H1 (cell line): ENCODE measurements around the gene CD247. TPM values are rescaled to one million over a fixed set of nuclear protein-coding genes. Genes with fewer than 3 reads are reported as not detected.

ENCODE experiments used
- CTCF ChIA-PET: fragments of 300-600 bp; sonication (Branson Sonifier 250); formaldehyde crosslinking; loops from one replicate; lab custom pipeline; 2021; ENCODE audit not compliant: partially characterized antibody; lab: Charles Lee
- POLR2A ChIA-PET: fragments of 300-600 bp; sonication (Branson Sonifier 250); formaldehyde crosslinking; loops from one replicate; lab custom pipeline; 2021; ENCODE audit warnings: inconsistent platforms; ENCODE audit not compliant: partially characterized antibody; lab: Charles Lee
- DNase-seq, 2 experiments: peaks; one replicate each; pipeline versions ENCODE4 v3.0.0 to v3.0.0-alpha.2; 2010 to 2022; ENCODE audit warnings: low spot score in 2 of 2, low read depth in 1 of 2, mixed read lengths in 1 of 2
- FAIRE-seq: peaks from 2 replicates; lab custom pipeline; 2011; peaks lifted over from hg19 to GRCh38; lab: Jason Lieb, UNC
- H2AFZ ChIP-seq: 2 replicates; pipeline ENCODE4 v1.8.1; 2012; ENCODE audit warnings: low read length, inconsistent platforms
- H2AK5ac ChIP-seq: 2 replicates; pipeline ENCODE4 v1.6.1; 2013; ENCODE audit warnings: low read depth, low read length
- H2BK120ac ChIP-seq: replicated peaks from 2 replicates; pipeline ENCODE3; 2013; ENCODE audit warnings: low read depth, low read length, inconsistent platforms
- H2BK12ac ChIP-seq: 2 replicates; pipeline ENCODE4 v1.6.1; 2013; ENCODE audit warnings: low read depth, low read length
- H2BK15ac ChIP-seq: 2 replicates; pipeline ENCODE4 v1.6.1; 2013; ENCODE audit warnings: low read length
- H2BK20ac ChIP-seq: 2 replicates; pipeline ENCODE4 v1.6.1; 2013; ENCODE audit warnings: low read length
- H2BK5ac ChIP-seq: 2 replicates; pipeline ENCODE4 v1.6.1; 2013; ENCODE audit warnings: low read depth, low read length
- H3K14ac ChIP-seq: 2 replicates; pipeline ENCODE4 v1.6.1; 2013; ENCODE audit warnings: inconsistent platforms; ENCODE audit not compliant: insufficient read length
- H3K18ac ChIP-seq: 2 replicates; pipeline ENCODE4 v1.6.1; 2013; ENCODE audit warnings: low read length; ENCODE audit errors: extremely low read depth
- H3K23ac ChIP-seq: 2 replicates; pipeline ENCODE4 v1.6.1; 2013; ENCODE audit warnings: inconsistent platforms; ENCODE audit not compliant: insufficient read length
- H3K23me2 ChIP-seq: 2 replicates; pipeline ENCODE4 v1.6.1; 2013; ENCODE audit warnings: low read depth, low read length
- H3K27ac ChIP-seq: 2 replicates; pipeline ENCODE4 v1.6.1; 2011; ENCODE audit warnings: low read depth, low read length, inconsistent platforms
- H3K27me3 ChIP-seq, 4 experiments: replicated peaks in 1 of 4; 1 replicate in 1 of 4; 2 replicates in 3 of 4; pipeline versions ENCODE4 v1.6.1 to v1.8.1; 2011 to 2013; ENCODE audit warnings: low read length in 3 of 4, mild to moderate bottlenecking in 3 of 4, inconsistent platforms in 2 of 4, mixed read lengths in 2 of 4, moderate library complexity in 1 of 4; ENCODE audit not compliant: control insufficient read depth in 3 of 4, insufficient read depth in 3 of 4; ENCODE audit errors: extremely low read depth in 1 of 4
- H3K36me3 ChIP-seq, 4 experiments: 2 replicates each; pipeline versions ENCODE4 v1.6.1 to v1.8.1; 2011 to 2013; ENCODE audit warnings: mild to moderate bottlenecking in 4 of 4, low read length in 3 of 4, moderate library complexity in 2 of 4, control low read depth in 1 of 4, inconsistent platforms in 1 of 4; ENCODE audit not compliant: insufficient read depth in 4 of 4, control insufficient read depth in 2 of 4
- H3K4ac ChIP-seq: replicated peaks from 2 replicates; pipeline ENCODE3; 2013; ENCODE audit warnings: low read length, low read depth, mixed read lengths, inconsistent platforms; ENCODE audit not compliant: insufficient read length
- H3K4me1 ChIP-seq, 4 experiments: replicated peaks in 1 of 4; 1 replicate in 1 of 4; 2 replicates in 3 of 4; pipeline versions ENCODE4 v1.6.1 to v1.8.1; 2011 to 2013; ENCODE audit warnings: low read length in 3 of 4, inconsistent platforms in 2 of 4, mixed read lengths in 1 of 4; ENCODE audit not compliant: insufficient read depth in 4 of 4, control insufficient read depth in 3 of 4
- H3K4me2 ChIP-seq, 2 experiments: 2 replicates each; pipeline versions ENCODE4 v1.6.1 to v1.8.1; 2011 to 2013; ENCODE audit warnings: low read depth in 2 of 2, low read length in 2 of 2, control low read depth in 1 of 2, inconsistent platforms in 1 of 2, mild to moderate bottlenecking in 1 of 2; ENCODE audit not compliant: insufficient read depth in 1 of 2
- H3K4me3 ChIP-seq, 4 experiments: fragments of 200-600, 300-600 bp in 1 of 4; sonication (generic), shearing (Covaris generic), sonication (Bioruptor Twin) in 1 of 4; 2 replicates each; pipeline versions ENCODE4 v1.5.1 to v1.8.1; 2011 to 2016; ENCODE audit warnings: low read length in 4 of 4, low read depth in 3 of 4, control low read depth in 2 of 4, inconsistent platforms in 2 of 4, mild to moderate bottlenecking in 2 of 4, mixed read lengths in 1 of 4, moderate library complexity in 1 of 4; ENCODE audit not compliant: insufficient read depth in 2 of 4; ENCODE audit errors: extremely low read depth in 1 of 4
- H3K56ac ChIP-seq: replicated peaks from 2 replicates; pipeline ENCODE3; 2013; ENCODE audit warnings: low read depth, mild to moderate bottlenecking, mixed read lengths, low read length, inconsistent platforms; ENCODE audit not compliant: insufficient read length
- H3K79me1 ChIP-seq: 2 replicates; pipeline ENCODE4 v1.6.1; 2013; ENCODE audit warnings: low read depth, low read length, control low read depth
- H3K79me2 ChIP-seq, 2 experiments: 2 replicates each; pipeline versions ENCODE4 v1.6.1 to v1.8.1; 2012 to 2013; ENCODE audit warnings: low read length in 2 of 2, mild to moderate bottlenecking in 2 of 2, inconsistent platforms in 1 of 2; ENCODE audit not compliant: insufficient read depth in 2 of 2, control insufficient read depth in 1 of 2
- H3K9ac ChIP-seq, 4 experiments: replicated peaks in 1 of 4; 1 replicate in 1 of 4; 2 replicates in 3 of 4; pipeline versions ENCODE4 v1.6.1 to v1.8.1; 2011 to 2013; ENCODE audit warnings: low read depth in 3 of 4, low read length in 3 of 4, control low read depth in 2 of 4, mild to moderate bottlenecking in 2 of 4, moderate library complexity in 2 of 4, inconsistent platforms in 1 of 4; ENCODE audit errors: extremely low read depth in 1 of 4
- H3K9me3 ChIP-seq, 2 experiments: 2 replicates each; pipeline versions ENCODE4 v1.6.1 to v1.8.1; 2012 to 2013; ENCODE audit warnings: mild to moderate bottlenecking in 2 of 2, moderate library complexity in 2 of 2, control low read depth in 1 of 2, inconsistent platforms in 1 of 2, low read depth in 1 of 2, low read length in 1 of 2, mixed read lengths in 1 of 2; ENCODE audit not compliant: insufficient read depth in 2 of 2
- H4K20me1 ChIP-seq, 2 experiments: replicated peaks in 1 of 2; 2 replicates each; pipeline versions ENCODE3 to v1.8.1; 2011 to 2013; ENCODE audit warnings: inconsistent platforms in 2 of 2, low read length in 2 of 2, mild to moderate bottlenecking in 1 of 2; ENCODE audit not compliant: insufficient read depth in 2 of 2, control insufficient read depth in 1 of 2
- H4K5ac ChIP-seq: 2 replicates; pipeline ENCODE4 v1.6.1; 2013; ENCODE audit warnings: low read length, low read depth, mixed read lengths, inconsistent platforms; ENCODE audit not compliant: insufficient read length
- H4K8ac ChIP-seq: 2 replicates; pipeline ENCODE4 v1.8.0; 2013; ENCODE audit warnings: mild to moderate bottlenecking, moderate library complexity, low read length, inconsistent platforms; ENCODE audit not compliant: insufficient read depth; ENCODE audit errors: extremely low read depth
- H4K91ac ChIP-seq: replicated peaks from 2 replicates; pipeline ENCODE3; 2013; ENCODE audit warnings: low read length, mixed read lengths, inconsistent platforms; ENCODE audit not compliant: insufficient read length
- BRCA1 ChIP-seq: IDR thresholded peaks from 2 replicates; pipeline ENCODE4 v1.6.1; 2012; ENCODE audit warnings: low read depth, low read length, improper control_type of control experiment
- CEBPB ChIP-seq: IDR thresholded peaks from 2 replicates; pipeline ENCODE4 v1.6.1; 2012; ENCODE audit warnings: low read depth, low read length
- CHD1 ChIP-seq: IDR thresholded peaks from 2 replicates; pipeline ENCODE4 v1.6.1; 2012; ENCODE audit warnings: low read depth, low read length, improper control_type of control experiment
- GTF2F1 ChIP-seq: IDR thresholded peaks from 2 replicates; pipeline ENCODE4 v1.6.1; 2012; ENCODE audit warnings: low read depth, low read length, improper control_type of control experiment, borderline replicate concordance
- HDAC6 ChIP-seq: IDR thresholded peaks from one replicate; pipeline ENCODE4 v1.7.1; 2012; ENCODE audit warnings: low read depth, mild to moderate bottlenecking, inconsistent platforms, low read length, moderate library complexity
- JUND ChIP-seq: IDR thresholded peaks from 2 replicates; pipeline ENCODE4 v1.6.1; 2011; ENCODE audit warnings: mild to moderate bottlenecking, improper control_type of control experiment, low read length
- POLR2A ChIP-seq, 2 experiments: IDR thresholded peaks; 1 replicate in 1 of 2; 2 replicates in 1 of 2; pipeline ENCODE4 v1.6.1; 2011; ENCODE audit warnings: low read depth in 2 of 2, low read length in 2 of 2, mild to moderate bottlenecking in 2 of 2; ENCODE audit errors: control extremely low read depth in 1 of 2
- POU5F1 ChIP-seq: IDR thresholded peaks from 2 replicates; pipeline ENCODE4 v1.6.1; 2011; ENCODE audit warnings: low read depth, mild to moderate bottlenecking, low read length, moderate library complexity
- RAD21 ChIP-seq, 2 experiments: IDR thresholded peaks in 1 of 2; conservative IDR thresholded peaks in 1 of 2; 2 replicates each; pipeline ENCODE4 v1.6.1; 2011; ENCODE audit warnings: low read depth in 2 of 2, low read length in 2 of 2, improper control_type of control experiment in 1 of 2, inconsistent platforms in 1 of 2, mild to moderate bottlenecking in 1 of 2, moderate library complexity in 1 of 2
- RXRA ChIP-seq: IDR thresholded peaks from 2 replicates; pipeline ENCODE4 v1.6.1; 2011; ENCODE audit warnings: low read depth, mild to moderate bottlenecking, low read length, moderate library complexity; ENCODE audit not compliant: insufficient read depth
- SIX5 ChIP-seq: IDR thresholded peaks from 2 replicates; pipeline ENCODE4 v1.6.1; 2011; ENCODE audit warnings: mild to moderate bottlenecking, low read depth, low read length
- WGBS, 2 experiments: shearing (Covaris generic) in 1 of 2; methylation state at CpG; one replicate each; pipeline versions ENCODE4 v1.1.6 to v1.1.7; 2013 to 2015; ENCODE audit warnings: low lambda C conversion rate in 2 of 2, mixed read lengths in 2 of 2, inconsistent platforms in 1 of 2, low coverage in 1 of 2, missing lambda C conversion rate in 1 of 2; ENCODE audit not compliant: insufficient replicate concordance in 2 of 2, insufficient coverage in 1 of 2, insufficient read length in 1 of 2; ENCODE audit errors: extremely low coverage in 1 of 2, missing lambda C conversion rate in 1 of 2; 5-methylcytosine and 5-hydroxymethylcytosine counted together
- polyA plus RNA-seq, 7 experiments: library from polyadenylated mRNA; depleted of rRNA in 3 of 7; stranded (reverse) in 5 of 7; unstranded in 2 of 7; fragments of >200 nt in 5 of 7; fragments of 200-250 nt in 2 of 7; gene quantifications; 1 replicate in 5 of 7; 2 replicates in 1 of 7; 4 replicates in 1 of 7; pipeline versions ENCODE4 v1.2.1 to v1.2.3, GENCODE V29; 2011 to 2013; ENCODE audit warnings: missing spikeins in 2 of 7, mixed read lengths in 2 of 7
- total RNA-seq: library from RNA; stranded (reverse); fragmentation: NEBNext Ultra II Directional; extraction: Animal tissue kit (Norgen Biotek cat#: 25700); gene quantifications from 2 replicates; pipeline ENCODE4 v1.2.1, GENCODE V29; 2021

CD247 gene
- total and polyA plus RNA-seq, 2 of the 8 experiments (the other 6 are each of a cell fraction or from before 2014, with no cell fraction given) = 2.0 to 2.2 TPM

DNA sequence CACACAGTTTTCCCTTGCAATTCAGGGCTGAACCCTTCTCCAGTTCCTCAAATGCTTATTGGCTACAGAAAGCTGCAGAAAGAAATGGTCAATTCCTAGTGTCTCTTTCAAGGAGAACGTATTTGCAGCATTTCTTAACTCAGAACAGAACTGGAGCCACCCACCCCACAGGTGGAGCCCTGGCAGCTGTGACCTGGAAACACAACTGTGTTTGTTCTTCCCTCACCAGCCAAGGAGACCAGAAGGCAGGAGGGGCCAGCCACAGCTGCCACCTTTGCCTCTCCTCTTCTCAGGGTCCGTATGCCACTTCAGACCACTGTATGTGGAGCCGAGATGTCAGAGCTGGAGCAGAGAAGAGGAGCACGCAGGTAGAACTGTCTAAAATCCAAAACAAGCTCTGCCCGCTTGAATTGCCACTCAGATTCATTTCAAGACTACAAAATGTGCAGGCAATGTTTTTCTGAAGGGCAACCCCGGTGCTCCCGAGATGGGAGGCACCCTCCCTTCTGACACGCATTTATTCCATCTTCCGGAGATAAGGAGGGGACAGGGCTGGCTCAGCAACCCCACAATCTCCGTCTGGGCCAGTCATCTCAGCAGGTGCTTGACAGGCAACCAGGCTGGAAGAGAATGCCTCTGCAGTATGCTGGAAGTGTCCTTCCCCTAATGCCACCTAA is 16.7 kb downstream of the CD247 start:
- Histone ChIP-seq H3K18ac (0 out of 2 replicates have a peak overlapping the region, but pooled peaks have one; percentile 4), H3K4me3 (no peak overlapping the region), H2BK12ac (no peak overlapping the region), H3K56ac (no peak overlapping the region), H3K23ac (no peak overlapping the region), H3K23me2 (no peaks in the 10 kb centered on the region), H3K9me3 (no peaks in the 10 kb centered on the region), H3K4me1 (peaks cover 4 to 12% (median 9%) of the 10 kb centered on the region in 4 experiments; a peak in 5 of 7 replicates), H3K27ac (no peak overlapping the region), H2BK20ac (no peak overlapping the region), H4K8ac (peak overlapping the region; percentile 58; the same call in 1 of the 2 replicates), H3K4me2 (no peak overlapping the region), H4K20me1 (no peaks in the 10 kb centered on the region), H3K79me2 (no peaks in the 10 kb centered on the region), H3K79me1 (no peaks in the 10 kb centered on the region), H2AK5ac (no peak overlapping the region), H2BK120ac (no peak overlapping the region), H3K14ac (no peak overlapping the region), H3K9ac (no peak overlapping the region), H2BK5ac (no peak overlapping the region), H3K36me3 (no peaks in the 10 kb centered on the region), H3K27me3 (peaks cover 0 to 2% (median 0%) of the 10 kb centered on the region in 4 experiments; a peak in 1 of 7 replicates), H2AFZ (no peak overlapping the region), H3K4ac (no peak overlapping the region), H2BK15ac (no peak overlapping the region), H4K91ac (no peak overlapping the region), H4K5ac (no peak overlapping the region)
- TF ChIP-seq CEBPB (no peak), JUND (no peak), GTF2F1 (no peak), POLR2A (IDR thresholded peaks at IDR 0.05; ENCODE audit: control extremely low read depth in 1 of 2, low read depth in 2 of 2, low read length in 2 of 2) (no peak), RXRA (no peak), CHD1 (no peak), BRCA1 (no peak), SIX5 (no peak), RAD21 (IDR thresholded peaks at IDR 0.05 in 1 of 2, conservative IDR thresholded peaks at IDR 0.05 in 1 of 2; ENCODE audit: low read depth in 2 of 2, low read length in 2 of 2) (no peak), POU5F1 (no peak), HDAC6 (no peak)
- DNase-seq (peak in 1 of 2 experiments; percentile 42), FAIRE-seq (no peak)
- ChIA-PET CTCF (interaction anchor here (0.5 to 1.2 kb wide), 3 partner anchors 16 to 433 kb away, joined by 3 read pairs; no protein-coding TSS in a partner anchor), POLR2A (no interaction called here)
- 84% methylated on average over 10 of the region's 10 CpGs; no CpG with 5 or more reads in 1 of the 2 experiments for WGBS, 2 experiments
